ENCODE data around the gene TUBB. TPM values are rescaled to one million over a fixed set of nuclear protein-coding genes. Genes with fewer than 3 reads are reported as not detected.

The TUBB gene
- total and polyA plus RNA-seq, 9 of the 15 experiments (the other 6 are each of a cell fraction or from before 2014, with no cell fraction given), result 971 to 2,870 (median 1,478) TPM

GRCh38 chr6:30686908-30687658, 33.1 kb upstream of the TUBB start (continued):
- TF ChIP-seq ZNF318 (IDR thresholded peaks at IDR 0.05; ENCODE audit: borderline replicate concordance in 1 of 2, low read depth in 1 of 2), result 0 out of 4 replicates have a peak, but pooled peaks of 1 of the 2 experiments have one; percentile 27
- TF ChIP-seq ZNF696 (CRISPR knock-in tag; conservative IDR thresholded peaks at IDR 0.05), result no peak
- peak; percentile 96 for TF ChIP-seq TARDBP (IDR thresholded peaks at IDR 0.05)
- TF ChIP-seq CHD2 (IDR thresholded peaks at IDR 0.05; ENCODE audit: low read depth, low read length), result peak; percentile 13; the same call in 1 of the 2 replicates
- TF ChIP-seq TBL1XR1 (IDR thresholded peaks at IDR 0.05; ENCODE audit: low read length in 2 of 2), result peak in 1 of 2 experiments; percentile 52; a peak in 1 of 4 replicates
- no peak for TF ChIP-seq CAMTA2 (CRISPR knock-in tag; conservative IDR thresholded peaks at IDR 0.05)
- TF ChIP-seq PHB2 (IDR thresholded peaks at IDR 0.05; ENCODE audit: low read depth), result 0 out of 2 replicates have a peak, but pooled peaks have one; percentile 24
- no peak for TF ChIP-seq ZNF274 (IDR thresholded peaks at IDR 0.05; ENCODE audit: borderline replicate concordance, low read depth, low read length)
- TF ChIP-seq, protein P1, sequence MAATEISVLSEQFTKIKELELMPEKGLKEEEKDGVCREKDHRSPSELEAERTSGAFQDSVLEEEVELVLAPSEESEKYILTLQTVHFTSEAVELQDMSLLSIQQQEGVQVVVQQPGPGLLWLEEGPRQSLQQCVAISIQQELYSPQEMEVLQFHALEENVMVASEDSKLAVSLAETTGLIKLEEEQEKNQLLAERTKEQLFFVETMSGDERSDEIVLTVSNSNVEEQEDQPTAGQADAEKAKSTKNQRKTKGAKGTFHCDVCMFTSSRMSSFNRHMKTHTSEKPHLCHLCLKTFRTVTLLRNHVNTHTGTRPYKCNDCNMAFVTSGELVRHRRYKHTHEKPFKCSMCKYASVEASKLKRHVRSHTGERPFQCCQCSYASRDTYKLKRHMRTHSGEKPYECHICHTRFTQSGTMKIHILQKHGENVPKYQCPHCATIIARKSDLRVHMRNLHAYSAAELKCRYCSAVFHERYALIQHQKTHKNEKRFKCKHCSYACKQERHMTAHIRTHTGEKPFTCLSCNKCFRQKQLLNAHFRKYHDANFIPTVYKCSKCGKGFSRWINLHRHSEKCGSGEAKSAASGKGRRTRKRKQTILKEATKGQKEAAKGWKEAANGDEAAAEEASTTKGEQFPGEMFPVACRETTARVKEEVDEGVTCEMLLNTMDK (IDR thresholded peaks at IDR 0.05; ENCODE audit: borderline replicate concordance, insufficient read depth, low read depth, low read length, poor library complexity, severe bottlenecking), result no peak
- no peak for TF ChIP-seq EP400 (IDR thresholded peaks at IDR 0.05)
- TF ChIP-seq, protein P2, sequence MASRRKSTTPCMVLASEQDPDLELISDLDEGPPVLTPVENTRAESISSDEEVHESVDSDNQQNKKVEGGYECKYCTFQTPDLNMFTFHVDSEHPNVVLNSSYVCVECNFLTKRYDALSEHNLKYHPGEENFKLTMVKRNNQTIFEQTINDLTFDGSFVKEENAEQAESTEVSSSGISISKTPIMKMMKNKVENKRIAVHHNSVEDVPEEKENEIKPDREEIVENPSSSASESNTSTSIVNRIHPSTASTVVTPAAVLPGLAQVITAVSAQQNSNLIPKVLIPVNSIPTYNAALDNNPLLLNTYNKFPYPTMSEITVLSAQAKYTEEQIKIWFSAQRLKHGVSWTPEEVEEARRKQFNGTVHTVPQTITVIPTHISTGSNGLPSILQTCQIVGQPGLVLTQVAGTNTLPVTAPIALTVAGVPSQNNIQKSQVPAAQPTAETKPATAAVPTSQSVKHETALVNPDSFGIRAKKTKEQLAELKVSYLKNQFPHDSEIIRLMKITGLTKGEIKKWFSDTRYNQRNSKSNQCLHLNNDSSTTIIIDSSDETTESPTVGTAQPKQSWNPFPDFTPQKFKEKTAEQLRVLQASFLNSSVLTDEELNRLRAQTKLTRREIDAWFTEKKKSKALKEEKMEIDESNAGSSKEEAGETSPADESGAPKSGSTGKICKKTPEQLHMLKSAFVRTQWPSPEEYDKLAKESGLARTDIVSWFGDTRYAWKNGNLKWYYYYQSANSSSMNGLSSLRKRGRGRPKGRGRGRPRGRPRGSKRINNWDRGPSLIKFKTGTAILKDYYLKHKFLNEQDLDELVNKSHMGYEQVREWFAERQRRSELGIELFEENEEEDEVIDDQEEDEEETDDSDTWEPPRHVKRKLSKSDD (conservative IDR thresholded peaks at IDR 0.05; ENCODE audit: low read length), result no peak
- TF ChIP-seq SIX5 (IDR thresholded peaks at IDR 0.05; ENCODE audit: borderline replicate concordance in 1 of 2, insufficient read depth in 1 of 2, low read depth in 1 of 2, low read length in 2 of 2), result no peak
- TF ChIP-seq ZC3H8 (IDR thresholded peaks at IDR 0.05), result 0 out of 2 replicates have a peak, but pooled peaks have one; percentile 6
- no peak for TF ChIP-seq PTTG1 (tag; IDR thresholded peaks at IDR 0.05; ENCODE audit: low read depth)

Measured in K562 (cell line).